AG04449 (cell line): ENCODE measurements around the gene OVCH2.

Experiments used
- CTCF ChIA-PET: fragments of 350-600 bp; formaldehyde crosslinking; extraction: SDS; loops from one replicate; lab custom pipeline; 2021; ENCODE audit warnings: antibody characterized with exemption; lab: Yijun Ruan, JAX
- POLR2A ChIA-PET: fragments of 400-600, 350-600 bp; formaldehyde crosslinking; extraction: SDS; loops from one replicate; lab custom pipeline; 2020; ENCODE audit warnings: antibody characterized with exemption, inconsistent platforms; lab: Yijun Ruan, JAX
- DNase-seq: peaks from one replicate; pipeline ENCODE4 v3.0.0-alpha.2; 2010; ENCODE audit warnings: low read depth, low spot score
- H3K4me3 ChIP-seq: 2 replicates; pipeline ENCODE4 v1.5.1; 2011; ENCODE audit warnings: low read depth, mild to moderate bottlenecking, control low read depth, low read length
- CTCF ChIP-seq: IDR thresholded peaks from one replicate; pipeline ENCODE4 v1.5.1; 2011; ENCODE audit warnings: mild to moderate bottlenecking, moderate library complexity, low read length, control low read depth, inconsistent platforms; ENCODE audit not compliant: insufficient read depth; ENCODE audit errors: missing control alignments

OVCH2 gene

GRCh38 chr11:7694235-7694634, 12.0 kb downstream of the OVCH2 start:
- TF ChIP-seq CTCF = no peak
- no peak overlapping the region for H3K4me3 ChIP-seq
- ChIA-PET CTCF (interaction anchor here (0.6 to 3.0 kb wide), 19 partner anchors 9 to 498 kb away, joined by 3 to 26 read pairs (median 7); partner anchors contain the start of genes EIF3F, OVCH2 and PPFIBP2), POLR2A (no interaction called here)
- no peak for DNase-seq

DNA sequence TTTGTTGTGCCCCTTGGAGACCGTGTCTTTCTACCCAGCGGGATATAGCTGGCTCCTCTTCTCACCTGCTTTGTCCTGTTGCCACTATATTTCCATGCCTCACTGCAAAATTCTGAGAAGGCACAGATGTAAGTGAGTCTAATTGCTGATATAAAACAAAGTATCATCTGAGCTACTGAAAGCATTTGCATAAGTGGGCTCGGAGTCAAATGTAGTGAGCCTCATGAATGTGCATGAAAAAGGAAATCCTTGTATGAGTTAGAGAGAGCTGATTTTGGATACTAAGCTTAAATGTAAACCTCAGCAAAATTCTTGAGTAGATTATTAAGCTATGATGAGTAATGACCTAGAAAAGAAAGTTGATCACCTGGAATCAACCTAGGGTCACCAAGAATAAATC, 13.9 kb downstream of the OVCH2 start:
- H3K4me3 ChIP-seq = no peak overlapping the region
- POLR2A ChIA-PET = no interaction called here
- TF ChIP-seq CTCF = no peak
- DNase-seq = no peak
- CTCF ChIA-PET = interaction anchor here (0.8 to 9.8 kb wide), 15 partner anchors 11 to 595 kb away, joined by 3 to 262 read pairs (median 7); partner anchors contain the start of genes CYB5R2 and PPFIBP2

GRCh38 chr11:7691759-7692350, 14.4 kb downstream of the OVCH2 start:
- CTCF ChIA-PET = interaction anchor here (0.8 to 9.8 kb wide), 20 partner anchors 10 to 595 kb away, joined by 3 to 262 read pairs (median 6); partner anchors contain the start of genes CYB5R2, EIF3F and PPFIBP2
- no peak for DNase-seq
- POLR2A ChIA-PET = no interaction called here
- H3K4me3 ChIP-seq = no peak overlapping the region
- TF ChIP-seq CTCF = no peak

DNA sequence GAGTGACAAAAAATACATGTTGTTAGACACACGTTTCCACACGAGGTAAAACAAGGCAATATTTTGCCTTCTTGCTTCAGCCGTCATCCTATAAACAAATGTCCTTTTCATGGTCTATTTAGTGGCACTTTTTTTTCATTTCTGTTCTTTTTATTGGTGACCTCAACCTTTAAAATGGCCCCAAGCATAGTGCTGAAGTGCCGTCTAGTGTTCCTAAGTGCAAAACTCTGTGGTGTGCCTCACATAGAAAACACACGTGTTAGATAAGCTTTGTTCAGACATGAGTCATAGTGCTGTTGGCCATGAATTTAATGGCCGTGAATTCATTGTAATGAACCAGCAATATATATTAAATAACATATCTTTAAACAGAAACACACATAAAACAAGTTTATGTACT, 15.6 kb downstream of the OVCH2 start:
- ChIA-PET POLR2A (no interaction called here), CTCF (interaction anchor here (0.7 to 9.8 kb wide), 21 partner anchors 8 to 594 kb away, joined by 3 to 262 read pairs (median 7); partner anchors contain the start of genes CYB5R2, EIF3F and PPFIBP2)
- no peak for DNase-seq
- H3K4me3 ChIP-seq = no peak overlapping the region
- peak; percentile 6 for TF ChIP-seq CTCF

GRCh38 chr11:7689239-7689638, 17.0 kb downstream of the OVCH2 start:
- CTCF ChIA-PET = interaction anchor here (0.7 to 9.8 kb wide), 18 partner anchors 8 to 596 kb away, joined by 3 to 262 read pairs (median 4); partner anchors contain the start of genes CYB5R2, EIF3F and PPFIBP2

More at GRCh38 chr11:7689239-7689638, 17.0 kb downstream of the OVCH2 start:
- POLR2A ChIA-PET = no interaction called here
- TF ChIP-seq CTCF = no peak
- H3K4me3 ChIP-seq = no peak overlapping the region
- no peak for DNase-seq
